Omental fat pad (tissue), 4 donors: ENCODE data around the gene RPL4. TPM values are rescaled to one million over a fixed set of nuclear protein-coding genes. Genes with fewer than 3 reads are reported as not detected.

Source experiments
- ATAC-seq: fragments of 150-250 bp; one replicate; pipeline ENCODE4 v1.9.1; 2016; ENCODE audit warnings: mild to moderate bottlenecking, moderate library complexity; ENCODE audit not compliant: low FRiP score
- DNase-seq: peaks from one replicate; pipeline ENCODE4 v3.0.0-alpha.2; 2019; ENCODE audit warnings: low spot score
- total RNA-seq, 4 donors: library from RNA; depleted of rRNA; stranded (reverse); fragments of >200 nt; gene quantifications; one replicate each; pipeline ENCODE4 v1.1.0, GENCODE V29; 2016
- TF ChIP-seq, protein P1 (sequence below), 3 donors: fragments of 450-650 bp; IDR thresholded peaks; one replicate each; pipeline ENCODE4 v1.5.1; 2016 to 2017; ENCODE audit warnings: antibody characterized with exemption in 3 of 3, mild to moderate bottlenecking in 3 of 3, moderate library complexity in 2 of 3

RPL4 gene
- total RNA-seq, 4 donors from 2014 or later, result 2,591 to 3,358 (median 3,050) TPM

DNA sequence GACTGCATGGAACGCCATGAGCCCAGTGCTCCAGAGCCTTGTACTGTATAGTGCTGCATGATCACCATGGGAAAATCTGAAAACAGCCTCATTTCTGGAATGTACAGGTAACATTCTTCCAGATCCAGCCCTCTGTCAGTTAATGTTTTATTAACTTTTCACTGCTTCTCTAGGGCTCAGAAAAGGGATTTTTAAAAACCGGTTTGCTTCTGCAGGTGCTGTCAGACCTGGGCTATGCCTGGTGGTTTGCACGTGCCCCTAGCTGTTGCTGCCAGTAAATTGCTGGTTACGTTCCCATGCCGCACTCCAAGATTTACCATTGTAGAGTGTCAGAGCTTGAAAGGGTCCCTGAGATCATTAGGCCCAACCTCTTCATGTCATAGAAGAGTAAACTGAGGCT lies 16.1 kb downstream of the RPL4 start:
- no peak for DNase-seq
- TF ChIP-seq, protein P1, sequence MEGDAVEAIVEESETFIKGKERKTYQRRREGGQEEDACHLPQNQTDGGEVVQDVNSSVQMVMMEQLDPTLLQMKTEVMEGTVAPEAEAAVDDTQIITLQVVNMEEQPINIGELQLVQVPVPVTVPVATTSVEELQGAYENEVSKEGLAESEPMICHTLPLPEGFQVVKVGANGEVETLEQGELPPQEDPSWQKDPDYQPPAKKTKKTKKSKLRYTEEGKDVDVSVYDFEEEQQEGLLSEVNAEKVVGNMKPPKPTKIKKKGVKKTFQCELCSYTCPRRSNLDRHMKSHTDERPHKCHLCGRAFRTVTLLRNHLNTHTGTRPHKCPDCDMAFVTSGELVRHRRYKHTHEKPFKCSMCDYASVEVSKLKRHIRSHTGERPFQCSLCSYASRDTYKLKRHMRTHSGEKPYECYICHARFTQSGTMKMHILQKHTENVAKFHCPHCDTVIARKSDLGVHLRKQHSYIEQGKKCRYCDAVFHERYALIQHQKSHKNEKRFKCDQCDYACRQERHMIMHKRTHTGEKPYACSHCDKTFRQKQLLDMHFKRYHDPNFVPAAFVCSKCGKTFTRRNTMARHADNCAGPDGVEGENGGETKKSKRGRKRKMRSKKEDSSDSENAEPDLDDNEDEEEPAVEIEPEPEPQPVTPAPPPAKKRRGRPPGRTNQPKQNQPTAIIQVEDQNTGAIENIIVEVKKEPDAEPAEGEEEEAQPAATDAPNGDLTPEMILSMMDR (IDR thresholded peaks at IDR 0.05), result no peak
- no peak for ATAC-seq

DNA sequence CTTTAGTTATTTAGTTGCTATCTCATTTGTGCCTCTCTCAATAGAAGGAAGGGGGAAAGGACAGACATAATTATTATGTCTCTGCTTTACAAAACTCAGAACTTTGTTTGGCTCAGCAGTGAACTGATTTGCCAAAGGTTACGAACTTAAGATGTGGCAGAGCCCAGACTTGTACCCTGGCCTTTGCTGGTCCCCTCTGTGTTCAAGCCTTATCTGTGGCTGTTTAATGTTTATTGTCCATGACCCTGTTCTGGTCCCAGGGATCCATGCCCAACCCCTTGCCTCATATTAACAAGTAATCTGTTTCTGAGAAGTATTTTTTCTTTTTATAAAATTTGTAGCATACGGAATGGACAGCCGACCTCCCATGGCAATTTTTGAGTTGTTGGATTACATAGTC lies 17.8 kb downstream of the RPL4 start:
- DNase-seq (no peak), ATAC-seq (no peak)
- TF ChIP-seq, protein P1 (IDR thresholded peaks at IDR 0.05), result no peak

DNA sequence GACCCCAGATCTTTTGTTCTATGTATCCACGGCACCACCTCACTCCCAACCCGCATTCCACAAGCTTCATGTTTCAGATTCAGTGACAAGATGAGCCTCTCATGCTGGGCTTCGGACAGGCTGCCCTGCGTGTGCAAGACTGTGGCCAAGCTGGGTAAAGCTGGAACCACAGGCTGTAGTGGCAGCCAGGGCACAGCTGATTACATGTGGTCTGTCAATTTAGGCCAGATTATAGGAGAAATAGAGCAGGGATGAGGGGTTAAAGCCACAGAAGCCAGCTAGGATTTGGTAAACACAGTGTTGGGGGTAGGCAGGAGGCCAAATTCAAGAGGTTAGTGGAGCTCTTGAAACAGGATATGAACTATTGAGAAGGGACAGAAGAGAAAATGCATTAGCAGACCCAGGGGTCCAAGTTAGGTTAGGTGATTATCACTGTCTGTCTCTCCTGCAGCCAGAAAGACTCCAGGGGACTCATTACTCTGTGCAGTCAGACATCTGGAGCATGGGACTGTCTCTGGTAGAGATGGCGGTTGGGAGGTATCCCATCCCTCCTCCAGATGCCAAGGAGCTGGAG lies 20.0 kb downstream of the RPL4 start:
- TF ChIP-seq, protein P1 (IDR thresholded peaks at IDR 0.05), result no peak
- DNase-seq (no peak), ATAC-seq (no peak)

DNA sequence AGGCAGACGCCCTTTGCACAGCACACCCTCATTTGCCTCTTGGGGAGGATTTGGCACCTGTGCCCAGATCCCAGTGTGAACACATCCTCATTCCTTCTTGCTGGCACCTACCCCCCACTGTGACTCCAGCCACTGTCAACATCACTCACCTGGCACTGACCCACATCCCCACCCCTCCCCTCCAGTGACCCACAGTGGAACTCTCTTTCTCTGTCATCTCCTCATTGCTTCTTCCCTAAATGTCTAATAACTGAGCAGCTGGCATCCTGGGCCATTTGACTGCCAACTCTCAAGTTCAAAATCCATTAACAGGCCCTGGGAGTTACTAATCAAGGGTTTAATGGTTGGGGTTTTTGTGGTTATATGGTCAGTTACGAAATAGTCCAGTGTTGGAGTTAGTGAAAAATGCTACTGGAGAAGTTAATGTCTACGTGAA lies 21.5 kb downstream of the RPL4 start:
- no peak for DNase-seq
- ATAC-seq, result no peak
- TF ChIP-seq, protein P1 (IDR thresholded peaks at IDR 0.05), result no peak

DNA sequence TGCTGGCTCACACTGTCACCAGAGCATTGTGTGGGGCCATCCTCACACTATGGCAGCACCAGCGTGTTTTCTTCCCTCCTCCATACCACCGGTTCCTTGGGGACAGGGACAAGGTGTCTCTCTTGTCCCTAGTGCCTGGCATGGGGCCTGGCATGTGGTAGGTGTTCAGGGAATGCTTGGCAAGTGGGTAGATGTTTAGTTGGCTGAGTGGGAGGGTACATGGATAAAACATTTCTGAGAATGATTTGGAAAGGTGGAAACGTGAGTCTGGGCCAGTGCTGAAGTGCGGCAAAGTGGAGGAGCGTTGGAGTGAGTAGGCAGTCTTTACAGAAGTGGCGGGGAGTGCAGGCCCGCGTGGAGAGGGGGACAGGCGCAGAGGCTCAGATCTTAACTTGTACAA lies 22.1 kb downstream of the RPL4 start:
- ATAC-seq, result no peak

GRCh38 chr15:66481107-66481856 lies 23.4 kb downstream of the RPL4 start:
- ATAC-seq (no peak), DNase-seq (no peak)
- TF ChIP-seq, protein P1 (IDR thresholded peaks at IDR 0.05), result no peak

More for the DNA sequence above, 22.1 kb downstream of the RPL4 start:
- DNase-seq, result no peak
- TF ChIP-seq, protein P1 (IDR thresholded peaks at IDR 0.05), result no peak

DNA sequence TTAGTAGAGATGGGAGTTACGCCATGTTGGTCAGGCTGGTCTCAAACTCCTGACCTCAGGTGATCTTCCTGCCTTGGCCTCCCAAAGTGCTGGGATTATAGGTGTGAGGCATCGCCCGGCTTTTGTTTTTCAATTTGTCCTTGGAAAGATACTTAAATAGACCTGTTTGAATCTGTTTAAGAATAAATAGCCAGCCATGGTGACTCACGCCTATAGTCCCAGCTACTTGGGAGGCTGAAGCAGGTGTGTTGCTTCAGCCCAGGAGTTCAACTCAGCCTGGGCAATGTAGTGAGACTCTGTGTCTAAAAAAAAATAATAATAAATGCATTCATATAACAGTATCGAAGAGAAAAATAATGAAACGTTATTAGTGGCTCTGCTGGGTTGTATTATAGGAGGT lies 24.4 kb downstream of the RPL4 start:
- ATAC-seq (no peak), DNase-seq (no peak)
- TF ChIP-seq, protein P1 (IDR thresholded peaks at IDR 0.05), result no peak
